Muscle layer of duodenum (tissue), 2 donors: ENCODE measurements around the gene KRTAP5-1.
"Not testable (repeated sequence)": the region's sequence is repeated elsewhere in the genome, so short reads cannot be mapped to it uniquely, and the experiment has no call there.

ENCODE experiments used
- H3K27ac ChIP-seq: one replicate; pipeline ENCODE4 v1.7.0; 2013; ENCODE audit warnings: mild to moderate bottlenecking, low read length
- H3K27me3 ChIP-seq: one replicate; pipeline ENCODE4 v1.7.0; 2013; ENCODE audit warnings: low read depth, mild to moderate bottlenecking, control low read depth, low read length
- H3K36me3 ChIP-seq, 2 donors: one replicate each; pipeline ENCODE4 v1.7.0; 2013; ENCODE audit warnings: low read length in 2 of 2, control low read depth in 1 of 2, mild to moderate bottlenecking in 1 of 2; ENCODE audit not compliant: insufficient read depth in 2 of 2, control insufficient read depth in 1 of 2
- H3K4me1 ChIP-seq, 2 donors: one replicate each; pipeline ENCODE4 v1.7.0; 2013; ENCODE audit warnings: low read length in 2 of 2, mild to moderate bottlenecking in 2 of 2, control low read depth in 1 of 2, moderate library complexity in 1 of 2; ENCODE audit not compliant: insufficient read depth in 2 of 2, control insufficient read depth in 1 of 2
- H3K4me3 ChIP-seq, 2 donors: one replicate each; pipeline ENCODE4 v1.7.0; 2013; ENCODE audit warnings: low read length in 2 of 2, low read depth in 1 of 2, mild to moderate bottlenecking in 1 of 2
- H3K9me3 ChIP-seq, 2 donors: one replicate each; pipeline ENCODE4 v1.7.0; 2013; ENCODE audit warnings: low read length in 2 of 2, control low read depth in 1 of 2, mild to moderate bottlenecking in 1 of 2; ENCODE audit not compliant: control insufficient read depth in 1 of 2
- donor health status: healthy.

Gene KRTAP5-1, protein sequence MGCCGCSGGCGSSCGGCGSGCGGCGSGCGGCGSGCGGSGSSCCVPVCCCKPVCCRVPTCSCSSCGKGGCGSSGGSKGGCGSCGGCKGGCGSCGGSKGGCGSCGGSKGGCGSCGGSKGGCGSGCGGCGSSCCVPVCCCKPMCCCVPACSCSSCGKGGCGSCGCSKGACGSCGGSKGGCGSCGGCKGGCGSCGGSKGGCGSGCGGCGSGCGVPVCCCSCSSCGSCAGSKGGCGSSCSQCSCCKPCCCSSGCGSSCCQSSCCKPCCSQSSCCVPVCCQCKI

DNA sequence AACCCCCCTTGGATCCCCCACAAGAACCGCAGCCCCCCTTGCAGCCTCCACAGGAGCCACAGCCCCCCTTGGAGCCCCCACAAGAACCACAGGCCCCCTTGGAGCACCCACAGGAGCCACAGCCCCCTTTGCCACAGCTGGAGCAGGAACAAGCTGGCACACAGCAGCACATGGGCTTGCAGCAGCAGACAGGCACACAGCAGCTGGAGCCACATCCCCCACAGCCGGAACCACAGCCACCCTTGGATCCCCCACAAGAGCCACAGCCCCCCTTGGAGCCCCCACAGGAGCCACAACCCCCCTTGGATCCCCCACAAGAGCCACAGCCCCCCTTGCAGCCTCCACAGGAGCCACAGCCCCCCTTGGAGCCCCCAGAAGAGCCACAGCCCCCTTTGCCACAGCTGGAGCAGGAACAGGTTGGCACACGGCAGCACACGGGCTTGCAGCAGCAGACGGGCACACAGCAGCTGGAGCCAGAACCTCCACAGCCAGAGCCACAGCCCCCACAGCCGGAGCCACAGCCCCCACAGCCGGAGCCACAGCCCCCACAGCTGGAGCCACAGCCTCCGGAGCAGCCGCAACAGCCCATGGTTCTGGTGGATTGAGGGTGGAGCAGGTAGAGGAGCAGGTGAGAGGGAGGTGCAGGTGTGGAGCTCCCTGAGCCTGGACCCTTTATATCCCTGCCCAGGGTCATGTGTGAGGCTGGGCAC lies at the start of gene KRTAP5-1:
Gene KRTAP5-1, minus strand, starts transcription at position 623 of the 710 bp plus-strand sequence. Its CDS starts 34 bp downstream, at position 589.
- H3K4me3 ChIP-seq, H3K27ac ChIP-seq, H3K27me3 ChIP-seq, H3K9me3 ChIP-seq, H3K36me3 ChIP-seq, H3K4me1 ChIP-seq: not testable (repeated sequence)

DNA sequence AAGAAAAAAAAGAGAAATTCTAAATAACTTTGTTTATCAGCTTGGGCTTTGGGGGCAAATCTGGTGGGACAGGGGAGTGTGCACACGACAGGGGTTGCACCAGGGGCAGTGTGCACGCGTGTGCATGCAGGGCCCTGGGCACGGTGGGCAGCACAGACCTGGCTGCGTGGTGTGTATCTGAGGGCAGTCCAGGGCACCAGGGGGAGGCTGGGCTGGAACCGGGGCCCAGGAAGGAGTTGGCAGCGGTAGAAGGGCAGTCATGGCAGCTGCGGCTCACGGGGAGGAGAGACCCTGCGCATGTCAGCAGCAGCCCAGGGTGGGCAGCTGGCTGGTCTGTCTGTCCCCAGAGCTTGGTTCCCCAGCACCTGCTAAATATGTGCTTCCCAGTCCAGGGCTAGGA lies 48.8 kb upstream of the KRTAP5-1 start:
- peaks cover 4% of the 10 kb centered on the region for H3K27me3 ChIP-seq
- H3K9me3 ChIP-seq, result no peaks in the 10 kb centered on the region
- H3K36me3 ChIP-seq, result no peaks in the 10 kb centered on the region
- H3K27ac ChIP-seq, result no peak overlapping the region
- no peaks in the 10 kb centered on the region for H3K4me1 ChIP-seq
- no peak overlapping the region for H3K4me3 ChIP-seq

DNA sequence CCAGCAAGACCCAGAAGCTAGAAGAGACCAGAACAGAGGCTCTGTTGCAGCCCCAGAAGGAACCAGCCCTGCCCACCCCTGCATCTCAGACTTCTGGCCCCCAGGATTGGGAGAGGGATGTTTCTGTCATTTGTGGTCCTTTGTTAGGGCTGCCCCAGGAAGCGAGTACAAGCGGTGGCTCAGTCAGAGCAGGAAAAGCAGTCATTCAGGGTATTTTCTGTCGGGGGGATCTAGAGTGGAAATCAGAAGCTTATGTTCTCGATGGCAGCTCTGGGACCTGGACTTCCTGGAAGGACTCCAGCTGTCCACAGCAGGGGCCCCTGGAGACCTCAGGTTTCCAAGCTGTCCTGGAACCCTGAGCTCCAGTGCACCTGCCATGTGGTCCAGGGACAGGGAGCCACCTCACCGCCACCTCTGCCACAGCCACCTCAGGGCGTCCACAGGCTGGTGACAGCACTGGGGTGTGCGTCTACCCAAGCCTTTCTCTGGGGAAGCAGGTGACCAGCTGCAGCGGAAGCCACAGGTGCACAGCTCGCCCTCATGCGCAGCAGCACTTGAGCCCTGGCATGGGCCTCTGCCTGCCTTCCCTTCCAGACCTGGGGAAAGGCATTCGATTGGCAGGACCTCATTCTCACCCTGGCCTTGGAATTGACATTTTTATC lies 47.1 kb upstream of the KRTAP5-1 start:
- Histone ChIP-seq H3K4me3 (no peak overlapping the region), H3K36me3 (no peaks in the 10 kb centered on the region), H3K9me3 (no peaks in the 10 kb centered on the region), H3K4me1 (no peaks in the 10 kb centered on the region), H3K27ac (no peak overlapping the region), H3K27me3 (peaks cover 4% of the 10 kb centered on the region)

DNA sequence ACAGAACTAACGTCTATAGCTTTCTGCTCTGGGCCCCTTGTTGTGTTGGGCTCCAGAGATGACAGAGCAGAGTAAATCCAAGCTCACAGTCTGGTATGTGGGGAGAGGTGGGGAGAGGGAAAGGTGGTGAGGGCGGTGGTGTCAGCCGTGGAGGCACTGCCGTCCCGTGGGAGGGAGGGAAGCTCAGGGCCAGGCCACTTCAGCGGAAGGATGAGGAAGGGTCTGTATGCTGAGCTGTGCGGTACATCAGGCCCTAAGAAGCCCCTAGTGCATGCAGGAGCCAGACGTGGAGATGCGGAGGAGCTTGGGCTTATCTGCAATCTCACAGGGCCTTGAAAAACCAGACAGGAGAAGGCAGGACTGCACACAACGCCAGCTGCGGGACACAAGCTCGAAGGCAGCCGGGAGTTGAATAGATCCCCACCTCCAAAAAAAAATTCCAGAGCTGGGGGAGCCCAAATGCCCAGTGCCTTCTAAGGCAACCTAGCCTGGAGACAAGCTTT lies 46.0 kb upstream of the KRTAP5-1 start:
- Histone ChIP-seq H3K36me3 (no peaks in the 10 kb centered on the region), H3K27me3 (peaks cover 4% of the 10 kb centered on the region), H3K9me3 (no peaks in the 10 kb centered on the region), H3K4me3 (no peak overlapping the region), H3K27ac (no peak overlapping the region), H3K4me1 (no peaks in the 10 kb centered on the region)

DNA sequence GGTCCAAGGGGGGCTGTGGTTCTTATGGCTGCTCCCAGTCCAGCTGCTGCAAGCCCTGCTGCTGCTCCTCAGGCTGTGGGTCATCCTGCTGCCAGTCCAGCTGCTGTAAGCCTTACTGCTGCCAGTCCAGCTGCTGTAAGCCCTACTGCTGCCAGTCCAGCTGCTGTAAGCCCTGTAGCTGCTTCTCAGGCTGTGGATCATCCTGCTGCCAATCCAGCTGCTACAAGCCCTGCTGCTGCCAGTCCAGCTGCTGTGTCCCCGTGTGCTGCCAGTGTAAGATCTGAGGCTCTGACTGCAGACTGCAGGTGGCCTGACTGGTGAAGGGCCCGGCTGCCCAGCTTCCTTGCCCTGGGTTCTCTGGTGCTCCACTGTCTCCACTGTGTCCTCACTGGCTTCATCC lies 45.2 kb upstream of the KRTAP5-1 start:
- Histone ChIP-seq H3K27me3 (peaks cover 4% of the 10 kb centered on the region), H3K4me1 (no peaks in the 10 kb centered on the region), H3K27ac (no peak overlapping the region), H3K4me3 (no peak overlapping the region), H3K9me3 (no peaks in the 10 kb centered on the region), H3K36me3 (no peaks in the 10 kb centered on the region)

DNA sequence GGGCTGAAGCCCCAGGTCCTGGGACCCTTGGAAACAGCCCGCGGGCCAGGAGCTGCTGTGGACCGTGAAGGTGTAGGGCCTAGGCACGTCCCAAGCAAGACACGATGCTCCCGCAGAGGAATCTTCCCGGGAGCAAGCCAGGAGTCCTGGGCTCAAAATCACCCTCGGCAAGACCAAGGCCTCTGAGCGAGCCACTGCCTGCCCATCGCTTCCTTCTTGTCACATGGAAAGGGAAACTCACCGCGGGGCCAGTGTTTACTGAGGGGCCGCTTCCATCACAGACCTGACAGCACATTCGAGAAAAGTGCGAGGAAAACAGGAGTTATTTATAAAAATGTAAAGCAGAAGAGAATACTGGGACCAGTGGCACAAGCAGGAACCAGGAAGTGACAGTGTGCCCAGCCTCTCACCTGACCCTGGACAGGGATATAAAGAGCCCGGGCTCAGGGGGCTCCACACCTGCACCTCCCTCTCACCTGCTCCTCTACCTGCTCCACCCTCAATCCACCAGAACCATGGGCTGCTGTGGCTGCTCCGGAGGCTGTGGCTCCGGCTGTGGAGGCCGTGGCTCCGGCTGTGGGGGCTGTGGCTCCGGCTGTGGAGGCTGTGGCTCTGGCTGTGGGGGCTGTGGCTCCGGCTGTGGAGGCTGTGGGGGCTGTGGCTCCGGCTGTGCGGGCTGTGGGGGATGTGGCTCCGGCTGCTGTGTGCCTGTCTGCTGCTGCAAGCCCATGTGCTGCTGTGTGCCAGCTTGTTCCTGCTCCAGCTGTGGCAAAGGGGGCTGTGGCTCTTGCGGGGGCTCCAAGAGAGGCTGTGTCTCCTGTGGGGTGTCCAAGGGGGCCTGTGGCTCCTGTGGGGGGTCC lies 44.5 kb upstream of the KRTAP5-1 start, which contains the start of gene KRTAP5-5:
Gene KRTAP5-5, plus strand, starts transcription at position 450 of the 860 bp plus-strand sequence. Its CDS starts 66 bp downstream, at position 516.
- peaks cover 4% of the 10 kb centered on the region for H3K27me3 ChIP-seq
- no peaks in the 10 kb centered on the region for H3K36me3 ChIP-seq
- H3K27ac ChIP-seq, result no peak within 1 kb of the TSS
- H3K9me3 ChIP-seq, result no peaks in the 10 kb centered on the region
- H3K4me3 ChIP-seq, result no peak within 1 kb of the TSS
- H3K4me1 ChIP-seq, result no peaks in the 10 kb centered on the region

DNA sequence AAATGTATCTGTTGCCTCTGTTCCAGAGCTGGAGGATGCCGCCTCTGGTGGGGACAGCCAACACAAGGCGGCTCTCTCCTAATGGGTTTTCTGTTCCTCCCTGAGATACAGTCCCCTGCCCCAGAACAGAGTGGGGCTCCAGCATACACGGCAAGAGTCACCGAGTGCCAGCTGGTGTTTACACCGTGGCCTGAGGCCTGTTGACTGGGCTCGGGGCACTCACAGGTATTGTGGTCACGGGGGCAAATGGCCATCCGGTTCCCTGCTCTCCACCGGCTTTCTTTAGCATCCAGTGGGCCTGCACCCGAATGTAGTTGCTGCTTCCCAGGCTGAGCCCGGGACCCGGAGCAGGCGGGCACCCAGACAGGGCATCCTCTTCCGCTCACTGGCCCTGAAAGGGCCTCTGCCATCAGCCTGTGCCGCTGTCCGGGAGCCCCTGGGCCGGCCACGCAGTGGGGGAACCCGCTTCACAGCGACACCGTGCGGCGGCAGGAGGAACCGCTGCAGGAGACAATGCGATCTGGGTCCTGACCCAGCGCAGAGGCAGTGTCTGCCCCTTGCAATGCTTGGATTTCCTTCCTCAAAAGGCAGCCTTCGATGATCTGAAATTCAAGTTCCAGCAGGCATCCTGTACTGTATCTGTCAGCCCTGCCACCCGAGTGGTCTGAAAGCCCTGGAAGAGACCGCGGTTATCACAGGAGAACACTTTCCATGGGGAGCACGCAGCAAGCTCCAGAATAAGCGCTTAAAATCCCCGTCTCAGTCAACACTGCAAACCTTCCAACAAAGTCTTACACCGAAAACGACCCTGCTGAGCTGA lies 43.6 kb upstream of the KRTAP5-1 start:
- Histone ChIP-seq H3K9me3 (no peaks in the 10 kb centered on the region), H3K4me3 (no peak overlapping the region), H3K4me1 (no peaks in the 10 kb centered on the region), H3K36me3 (no peaks in the 10 kb centered on the region), H3K27me3 (peaks cover 4% of the 10 kb centered on the region), H3K27ac (no peak overlapping the region)

DNA sequence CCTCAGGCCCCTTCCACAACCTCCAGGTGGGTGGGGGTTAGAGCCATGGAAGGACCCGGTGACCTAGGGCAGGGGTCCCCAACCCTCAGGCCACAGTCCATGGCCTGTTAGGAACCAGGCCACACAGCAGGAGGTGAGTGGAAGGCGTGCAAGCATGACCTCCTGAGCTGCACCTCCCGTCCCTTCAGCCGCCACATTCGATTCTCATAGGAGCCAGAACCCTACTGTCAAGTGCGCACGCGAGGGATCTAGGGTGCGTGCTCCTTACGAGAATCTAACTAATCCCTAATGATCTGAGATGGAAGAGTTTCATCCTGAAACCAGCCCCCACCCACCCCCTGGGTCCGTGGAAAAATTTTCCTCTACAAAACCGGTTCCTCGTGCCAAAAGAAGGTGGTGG lies 40.5 kb upstream of the KRTAP5-1 start:
- Histone ChIP-seq H3K4me1 (no peaks in the 10 kb centered on the region), H3K27me3 (peaks cover 4% of the 10 kb centered on the region), H3K27ac (no peak overlapping the region), H3K9me3 (no peaks in the 10 kb centered on the region), H3K4me3 (no peak overlapping the region), H3K36me3 (no peaks in the 10 kb centered on the region)

DNA sequence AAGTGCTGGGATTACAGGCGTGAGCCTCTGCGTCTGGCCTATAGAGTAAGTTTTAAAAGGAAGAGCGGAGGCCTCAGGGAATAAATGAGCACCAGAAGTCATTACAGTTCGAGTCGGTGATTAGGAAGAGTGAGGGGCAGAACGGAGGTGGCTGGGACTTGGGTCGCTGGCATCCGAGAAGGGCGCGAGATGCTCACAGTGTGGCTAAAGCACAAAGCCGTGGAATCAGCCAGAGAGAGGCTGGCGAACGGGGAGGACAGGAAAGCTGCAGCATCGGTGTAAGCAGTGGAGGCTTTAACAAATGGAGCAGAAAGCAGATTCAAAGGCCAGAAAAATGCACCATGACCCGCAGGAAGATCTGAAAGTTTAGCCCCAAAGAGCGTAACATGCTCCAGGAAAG lies 39.5 kb upstream of the KRTAP5-1 start:
- H3K4me3 ChIP-seq, result no peak overlapping the region
- H3K27me3 ChIP-seq, result peaks cover 4% of the 10 kb centered on the region
- no peak overlapping the region for H3K27ac ChIP-seq
- no peaks in the 10 kb centered on the region for H3K4me1 ChIP-seq
- H3K36me3 ChIP-seq, result no peaks in the 10 kb centered on the region
- no peaks in the 10 kb centered on the region for H3K9me3 ChIP-seq

DNA sequence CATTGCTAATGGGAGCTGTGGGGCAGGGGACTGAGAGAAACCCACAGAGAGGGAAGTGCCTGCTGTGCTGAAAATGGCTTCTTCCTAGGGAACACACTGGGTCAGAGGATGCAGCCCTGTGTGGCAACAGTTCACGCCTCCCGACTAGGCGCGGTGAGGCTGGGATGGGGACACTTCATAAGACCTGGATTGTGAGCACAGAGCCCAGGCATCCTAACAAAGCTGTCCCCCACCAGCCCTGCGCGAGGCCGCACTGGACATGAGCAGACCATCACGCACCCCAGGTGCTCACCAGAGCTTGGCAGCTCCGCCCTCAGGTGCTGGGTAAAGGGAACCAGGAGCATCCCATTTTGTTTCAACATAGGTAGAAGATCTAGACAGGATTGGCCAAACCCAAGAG lies 38.6 kb upstream of the KRTAP5-1 start:
- H3K27ac ChIP-seq, result no peak overlapping the region
- no peaks in the 10 kb centered on the region for H3K36me3 ChIP-seq
- H3K4me3 ChIP-seq, result no peak overlapping the region
- no peaks in the 10 kb centered on the region for H3K27me3 ChIP-seq
- H3K4me1 ChIP-seq, result no peaks in the 10 kb centered on the region
- no peaks in the 10 kb centered on the region for H3K9me3 ChIP-seq
